Stomach (tissue), 9 donors: Measurements from ENCODE around the gene REV3L. TPM values are rescaled to one million over a fixed set of nuclear protein-coding genes. Genes with fewer than 3 reads are reported as not detected.
"Not testable (repeated sequence)": the region's sequence is repeated elsewhere in the genome, so short reads cannot be mapped to it uniquely, and the experiment has no call there.

Source experiments
- DNase-seq, 2 donors: peaks; one replicate each; pipeline versions ENCODE4 v3.0.0 to v3.0.0-alpha.2; 2013 to 2019
- H3K27ac ChIP-seq, 5 donors: fragments of 200-600 bp in 4 of 5; sonication (generic) in 4 of 5; one replicate each; pipeline ENCODE4 v1.5.1; 2013 to 2019; ENCODE audit warnings: mild to moderate bottlenecking in 1 of 5, moderate library complexity in 1 of 5
- H3K27me3 ChIP-seq, 3 donors: fragments of 200-600 bp; sonication (generic); one replicate each; pipeline ENCODE4 v1.5.1; 2017 to 2019; ENCODE audit warnings: mixed run types in 1 of 3
- H3K36me3 ChIP-seq, 4 donors: fragments of 200-600 bp; sonication (generic); 1 replicate in 3 of 4; 2 replicates in 1 of 4; pipeline ENCODE4 v1.5.1; 2016 to 2019
- H3K4me1 ChIP-seq, 4 donors: fragments of 200-600 bp; sonication (generic); one replicate each; pipeline ENCODE4 v1.5.1; 2016 to 2019
- H3K4me3 ChIP-seq, 4 donors: fragments of 200-600 bp; sonication (generic) in 3 of 4; one replicate each; pipeline ENCODE4 v1.5.1; 2016 to 2019; ENCODE audit warnings: mild to moderate bottlenecking in 1 of 4
- H3K9me3 ChIP-seq, 4 donors: fragments of 200-600 bp; sonication (generic); one replicate each; pipeline ENCODE4 v1.5.1; 2016 to 2019
- EP300 ChIP-seq: sonication (generic); formaldehyde crosslinking; IDR thresholded peaks from one replicate; pipeline ENCODE4 v1.6.1; 2017; ENCODE audit warnings: antibody characterized with exemption
- POLR2A ChIP-seq, 4 donors: fragments of 450-650 bp; IDR thresholded peaks; one replicate each; pipeline ENCODE4 v1.6.1; 2016; ENCODE audit warnings: antibody characterized with exemption in 4 of 4, control low read depth in 2 of 4, mild to moderate bottlenecking in 1 of 4, moderate library complexity in 1 of 4
- POLR2AphosphoS5 ChIP-seq, 3 donors: sonication (generic); formaldehyde crosslinking; IDR thresholded peaks; one replicate each; pipeline ENCODE4 v1.6.1; 2016; ENCODE audit warnings: antibody characterized with exemption in 3 of 3
- WGBS, 5 donors: extraction: QIAGEN DNeasy Blood & Tissue Kit in 3 of 5; methylation state at CpG; one replicate each; pipeline versions ENCODE4 v1.1.5 to v1.1.7; 2013 to 2018; 5-methylcytosine and 5-hydroxymethylcytosine counted together
- intact Hi-C: fragments of 100-400 bp; cut with DNase I; formaldehyde crosslinking; loops from one replicate; pipeline ENCODE4 v1.15.1; 2023; ENCODE audit warnings: low total_unique reads
- polyA plus RNA-seq, 3 donors: library from polyadenylated mRNA; stranded (reverse); fragments of 200-250 nt; gene quantifications; one replicate each; pipeline ENCODE4 v1.2.3, GENCODE V29; 2013
- total RNA-seq, 5 donors: library from RNA; depleted of rRNA; stranded (reverse); fragments of >200 nt; gene quantifications; one replicate each; pipeline versions ENCODE4 v1.1.0 to v1.2.3, GENCODE V29; 2014 to 2016
- TF ChIP-seq, protein P1 (sequence below), 7 experiments: fragments of 450-650 bp in 4 of 7; fragments of 200-600 bp in 3 of 7; sonication (generic) in 3 of 7; IDR thresholded peaks; one replicate each; pipeline ENCODE4 v1.5.1; 2016 to 2019; ENCODE audit warnings: antibody characterized with exemption in 7 of 7, control low read depth in 2 of 7, mild to moderate bottlenecking in 1 of 7
- donor health status: healthy with polysubstance abuse.
- donor health status: Bipolar disorder and iron deficiency.
- donor health status: healthy.

Gene REV3L
- total and polyA plus RNA-seq, 8 donors: 9.0 to 170 (median 28.3) TPM

GRCh38 chr6:111505498-111505897 lies 22.5 kb upstream of the REV3L start:
- H3K27ac ChIP-seq, H3K27me3 ChIP-seq, H3K36me3 ChIP-seq, intact Hi-C loops, DNase-seq, H3K9me3 ChIP-seq, H3K4me3 ChIP-seq: not testable (repeated sequence)
- peaks cover 0 to 14% (median 0%) of the 10 kb centered on the region in 4 donors for H3K4me1 ChIP-seq
- 93 to 100% (median 95%) methylated on average over 1 of the region's 1 CpG for WGBS, 5 donors

- H3K27ac ChIP-seq: no peak overlapping the region
- 15 to 22% (median 18%) methylated on average over 2 of the region's 2 CpGs for WGBS, 5 donors
- no peak for DNase-seq
- no peaks in the 10 kb centered on the region for H3K9me3 ChIP-seq
- H3K36me3 ChIP-seq: peaks cover 0 to 4% (median 2%) of the 10 kb centered on the region in 4 donors
- intact Hi-C loops: no loop called here
- no peak overlapping the region for H3K4me3 ChIP-seq
- no peaks in the 10 kb centered on the region for H3K27me3 ChIP-seq
- peaks cover 0 to 14% (median 0%) of the 10 kb centered on the region in 4 donors for H3K4me1 ChIP-seq
- TF ChIP-seq POLR2A (IDR thresholded peaks at IDR 0.05) (no peak), EP300 (no peak), POLR2AphosphoS5 (IDR thresholded peaks at IDR 0.05) (no peak)
- TF ChIP-seq, protein P1, sequence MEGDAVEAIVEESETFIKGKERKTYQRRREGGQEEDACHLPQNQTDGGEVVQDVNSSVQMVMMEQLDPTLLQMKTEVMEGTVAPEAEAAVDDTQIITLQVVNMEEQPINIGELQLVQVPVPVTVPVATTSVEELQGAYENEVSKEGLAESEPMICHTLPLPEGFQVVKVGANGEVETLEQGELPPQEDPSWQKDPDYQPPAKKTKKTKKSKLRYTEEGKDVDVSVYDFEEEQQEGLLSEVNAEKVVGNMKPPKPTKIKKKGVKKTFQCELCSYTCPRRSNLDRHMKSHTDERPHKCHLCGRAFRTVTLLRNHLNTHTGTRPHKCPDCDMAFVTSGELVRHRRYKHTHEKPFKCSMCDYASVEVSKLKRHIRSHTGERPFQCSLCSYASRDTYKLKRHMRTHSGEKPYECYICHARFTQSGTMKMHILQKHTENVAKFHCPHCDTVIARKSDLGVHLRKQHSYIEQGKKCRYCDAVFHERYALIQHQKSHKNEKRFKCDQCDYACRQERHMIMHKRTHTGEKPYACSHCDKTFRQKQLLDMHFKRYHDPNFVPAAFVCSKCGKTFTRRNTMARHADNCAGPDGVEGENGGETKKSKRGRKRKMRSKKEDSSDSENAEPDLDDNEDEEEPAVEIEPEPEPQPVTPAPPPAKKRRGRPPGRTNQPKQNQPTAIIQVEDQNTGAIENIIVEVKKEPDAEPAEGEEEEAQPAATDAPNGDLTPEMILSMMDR (IDR thresholded peaks at IDR 0.05): no peak
Observed at GRCh38 chr6:111503660-111504059, 20.6 kb upstream of the REV3L start.

DNA sequence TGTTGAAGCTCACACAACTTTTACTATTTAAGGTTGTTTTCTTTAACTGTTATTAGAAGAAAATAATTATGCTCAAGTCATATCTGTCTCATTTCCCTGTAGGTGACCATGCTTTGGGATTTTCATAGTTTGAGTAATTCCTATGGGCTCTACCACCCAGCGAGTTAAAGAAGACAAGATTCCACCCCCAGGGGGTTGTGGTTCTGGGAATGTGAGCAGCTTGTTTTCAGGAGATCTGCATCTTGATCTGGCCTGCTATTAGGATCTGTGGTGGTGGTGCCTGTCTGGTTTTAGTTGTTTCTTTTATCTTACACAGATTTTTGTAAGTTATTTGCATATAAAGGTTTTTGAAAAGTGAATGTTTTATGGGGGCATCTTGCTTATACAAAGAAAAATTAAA lies 20.2 kb upstream of the REV3L start:
- Histone ChIP-seq H3K36me3 (peaks cover 0 to 4% (median 2%) of the 10 kb centered on the region in 4 donors), H3K9me3 (no peaks in the 10 kb centered on the region), H3K4me1 (peaks cover 0 to 14% (median 0%) of the 10 kb centered on the region in 4 donors), H3K27me3 (no peaks in the 10 kb centered on the region), H3K4me3 (no peak overlapping the region), H3K27ac (no peak overlapping the region)
- TF ChIP-seq EP300: no peak
- TF ChIP-seq, protein P1 (IDR thresholded peaks at IDR 0.05): no peak
- no peak for TF ChIP-seq POLR2A (IDR thresholded peaks at IDR 0.05)
- TF ChIP-seq POLR2AphosphoS5 (IDR thresholded peaks at IDR 0.05): no peak
- intact Hi-C loops: no loop called here
- DNase-seq: no peak
- WGBS, 5 donors: 77 to 91% (median 88%) methylated on average over 1 of the region's 1 CpG

DNA sequence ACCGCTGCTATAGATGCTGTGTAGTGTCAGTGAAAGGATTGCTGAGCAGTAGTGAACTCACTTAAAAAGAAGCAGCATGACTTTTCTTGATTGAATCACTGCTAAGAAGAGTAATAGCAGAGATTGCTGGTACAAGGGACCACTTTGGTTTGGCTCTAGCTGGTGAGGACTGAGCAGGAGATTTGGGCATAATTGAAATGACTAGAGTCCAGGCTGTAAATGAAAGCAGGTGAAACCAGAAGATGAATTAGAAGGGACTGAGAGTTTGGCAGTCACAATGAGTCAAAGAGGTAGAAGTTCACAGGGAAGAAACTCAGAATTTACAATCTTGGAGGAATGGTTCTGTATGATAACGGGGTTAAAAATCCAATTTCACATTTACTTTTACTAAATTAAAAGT lies 19.1 kb upstream of the REV3L start:
- 97 to 99% (median 97%) methylated on average over 2 of the region's 2 CpGs for WGBS, 5 donors
- H3K27ac ChIP-seq: no peak overlapping the region
- DNase-seq: no peak
- H3K36me3 ChIP-seq: peaks cover 0 to 2% (median under 1%) of the 10 kb centered on the region in 4 donors
- no peaks in the 10 kb centered on the region for H3K27me3 ChIP-seq
- H3K4me1 ChIP-seq: peaks cover 0 to 14% (median 0%) of the 10 kb centered on the region in 4 donors
- intact Hi-C loops: no loop called here
- TF ChIP-seq POLR2AphosphoS5 (IDR thresholded peaks at IDR 0.05) (no peak), POLR2A (IDR thresholded peaks at IDR 0.05) (no peak), EP300 (no peak)
- TF ChIP-seq, protein P1 (IDR thresholded peaks at IDR 0.05): no peak
- no peaks in the 10 kb centered on the region for H3K9me3 ChIP-seq
- H3K4me3 ChIP-seq: no peak overlapping the region

DNA sequence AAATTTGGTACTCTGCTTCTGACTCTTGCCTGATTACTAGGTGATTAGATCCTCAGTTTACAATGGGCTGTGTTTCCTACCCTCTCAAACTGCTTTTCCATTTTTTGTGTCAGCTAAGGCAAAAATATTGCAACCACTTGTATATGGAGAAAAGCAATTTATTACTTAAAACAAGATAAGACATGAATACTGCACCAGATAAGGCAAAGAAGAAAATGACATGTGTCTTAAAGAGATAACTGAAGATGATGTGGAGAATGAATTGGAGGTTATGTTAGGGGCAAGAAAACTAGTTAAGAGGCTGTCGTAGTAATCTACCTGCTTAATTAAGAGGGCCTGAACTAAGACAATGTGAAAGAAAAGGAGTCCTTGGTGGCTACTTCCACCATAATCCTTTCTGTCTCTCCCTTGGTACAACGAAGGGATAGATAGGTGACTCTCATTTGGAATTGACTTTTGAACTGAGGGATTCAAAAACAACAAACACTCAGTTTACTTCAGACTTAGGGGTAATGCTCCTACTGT lies 16.3 kb upstream of the REV3L start:
- intact Hi-C loops: no loop called here
- TF ChIP-seq EP300 (no peak), POLR2AphosphoS5 (IDR thresholded peaks at IDR 0.05) (no peak), POLR2A (IDR thresholded peaks at IDR 0.05) (no peak)
- TF ChIP-seq, protein P1 (IDR thresholded peaks at IDR 0.05): no peak
- Histone ChIP-seq H3K9me3 (no peaks in the 10 kb centered on the region), H3K4me3 (no peak overlapping the region), H3K36me3 (no peaks in the 10 kb centered on the region), H3K4me1 (peaks cover 0 to 24% (median 3%) of the 10 kb centered on the region in 4 donors), H3K27me3 (no peaks in the 10 kb centered on the region), H3K27ac (no peak overlapping the region)
- no peak for DNase-seq
- WGBS, 5 donors: 76 to 92% (median 91%) methylated on average over 2 of the region's 2 CpGs
